ENCODE data around the gene MAPK11. TPM values are rescaled to one million over a fixed set of nuclear protein-coding genes. Genes with fewer than 3 reads are reported as not detected.

MAPK11 gene
- total and polyA plus RNA-seq, 10 of the 15 experiments (the other 5 are each of a cell fraction or from before 2014, with no cell fraction given), result 0.05 to 12.8 (median 3.7) TPM

DNA sequence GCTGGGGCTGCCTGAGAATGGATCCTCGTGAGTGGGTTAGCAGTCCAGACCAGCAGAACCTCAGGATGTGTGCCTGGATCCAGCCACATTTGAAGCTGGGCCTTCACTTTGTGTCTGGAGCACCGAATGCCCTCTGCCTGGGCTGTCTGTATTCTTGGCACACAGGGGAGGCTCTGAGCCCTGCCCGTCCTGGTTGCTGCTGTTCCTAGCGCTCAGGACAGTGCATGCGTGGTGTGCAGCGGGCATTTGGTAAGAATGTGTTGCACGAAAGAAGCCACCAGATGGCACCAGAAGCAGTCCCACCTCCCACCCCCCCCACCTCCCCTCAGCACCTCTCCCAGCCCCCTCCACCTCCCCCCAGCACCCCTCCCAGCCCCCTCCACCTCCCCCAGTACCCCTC, 4.1 kb upstream of the MAPK11 start:
- Histone ChIP-seq H3K27me3 (replicated peaks in 1 of 2; ENCODE audit: control insufficient read depth in 2 of 2, insufficient read depth in 2 of 2, low read length in 1 of 2) (no peaks in the 10 kb centered on the region), H3K9me3 (replicated peaks; ENCODE audit: control insufficient read depth, insufficient read depth, low read length) (no peaks in the 10 kb centered on the region), H3K4me2 (ENCODE audit: control insufficient read depth, insufficient read depth) (no peak overlapping the region), H3K9ac (ENCODE audit: control insufficient read depth, insufficient read depth, low read length) (no peak overlapping the region), H3K36me3 (ENCODE audit: control insufficient read depth in 2 of 2, insufficient read depth in 2 of 2, low read length in 1 of 2) (peaks cover 0 to 25% of the 10 kb centered on the region in 2 experiments; a peak in 3 of 4 replicates), H3K4me1 (ENCODE audit: control insufficient read depth, insufficient read depth, low read length) (peaks cover 10% of the 10 kb centered on the region), H3K27ac (ENCODE audit: control insufficient read depth, insufficient read depth) (no peak overlapping the region), H2AFZ (ENCODE audit: control insufficient read depth, low read depth, low read length) (no peak overlapping the region), H4K20me1 (ENCODE audit: control insufficient read depth, insufficient read depth) (no peaks in the 10 kb centered on the region), H3K4me3 (no peak overlapping the region), H3K79me2 (ENCODE audit: control insufficient read depth, insufficient read depth, low read length) (no peaks in the 10 kb centered on the region)
- FAIRE-seq (no peak), ATAC-seq (peak; percentile 29), DNase-seq (ENCODE audit: low read depth, low spot score) (no peak)
- ChIA-PET RAD21 (ENCODE audit: unreplicated experiment) (interaction anchor here (1.6 kb wide), 1 partner anchor 347 kb away, joined by 3 read pairs; no protein-coding TSS in a partner anchor), POLR2A (no interaction called here), SMC1A (ENCODE audit: uncharacterized antibody, unreplicated experiment) (no interaction called here), CTCF (interaction anchor here (1.2 to 1.3 kb wide), 2 partner anchors 52 to 346 kb away, joined by 3 to 4 read pairs; no protein-coding TSS in a partner anchor)
- in situ Hi-C loops (cut with MboI) (no loop called here), intact Hi-C loops (cut with micrococcal nuclease; ENCODE audit: unreplicated experiment) (no loop called here)
- WGBS (ENCODE audit: insufficient coverage, insufficient replicate concordance, low lambda C conversion rate, missing lambda C conversion rate), result 42% methylated on average over 6 of the region's 7 CpGs
- no TSS peak for BruUV-seq (replicated peaks)
- TF ChIP-seq NFXL1 (IDR thresholded peaks at IDR 0.05; ENCODE audit: borderline replicate concordance) (no peak), STAT3 (IDR thresholded peaks at IDR 0.05; ENCODE audit: low read depth, low read length) (no peak), ZBTB4 (CRISPR knock-in tag; IDR thresholded peaks at IDR 0.05) (no peak), POU2F2 (IDR thresholded peaks at IDR 0.05; ENCODE audit: borderline replicate concordance, low read depth, low read length) (0 out of 3 replicates have a peak, but pooled peaks have one; percentile 16), REST (IDR thresholded peaks at IDR 0.05; ENCODE audit: low read depth, low read length) (no peak), POLR2A (IDR thresholded peaks at IDR 0.05; ENCODE audit: low read depth, low read length) (no peak), PML (IDR thresholded peaks at IDR 0.05; ENCODE audit: low read length) (no peak), SUPT20H (IDR thresholded peaks at IDR 0.05; ENCODE audit: borderline replicate concordance, control insufficient read depth, low read depth, low read length) (no peak), HCFC1 (IDR thresholded peaks at IDR 0.05; ENCODE audit: low read length) (no peak), SREBF1 (IDR thresholded peaks at IDR 0.05; ENCODE audit: low read length) (no peak), TARDBP (IDR thresholded peaks at IDR 0.05; ENCODE audit: borderline replicate concordance) (no peak), HDAC2 (IDR thresholded peaks at IDR 0.05) (no peak), FOXK2 (IDR thresholded peaks at IDR 0.05) (no peak), ZNF207 (IDR thresholded peaks at IDR 0.05; ENCODE audit: borderline replicate concordance) (no peak)
- TF ChIP-seq, protein P1, sequence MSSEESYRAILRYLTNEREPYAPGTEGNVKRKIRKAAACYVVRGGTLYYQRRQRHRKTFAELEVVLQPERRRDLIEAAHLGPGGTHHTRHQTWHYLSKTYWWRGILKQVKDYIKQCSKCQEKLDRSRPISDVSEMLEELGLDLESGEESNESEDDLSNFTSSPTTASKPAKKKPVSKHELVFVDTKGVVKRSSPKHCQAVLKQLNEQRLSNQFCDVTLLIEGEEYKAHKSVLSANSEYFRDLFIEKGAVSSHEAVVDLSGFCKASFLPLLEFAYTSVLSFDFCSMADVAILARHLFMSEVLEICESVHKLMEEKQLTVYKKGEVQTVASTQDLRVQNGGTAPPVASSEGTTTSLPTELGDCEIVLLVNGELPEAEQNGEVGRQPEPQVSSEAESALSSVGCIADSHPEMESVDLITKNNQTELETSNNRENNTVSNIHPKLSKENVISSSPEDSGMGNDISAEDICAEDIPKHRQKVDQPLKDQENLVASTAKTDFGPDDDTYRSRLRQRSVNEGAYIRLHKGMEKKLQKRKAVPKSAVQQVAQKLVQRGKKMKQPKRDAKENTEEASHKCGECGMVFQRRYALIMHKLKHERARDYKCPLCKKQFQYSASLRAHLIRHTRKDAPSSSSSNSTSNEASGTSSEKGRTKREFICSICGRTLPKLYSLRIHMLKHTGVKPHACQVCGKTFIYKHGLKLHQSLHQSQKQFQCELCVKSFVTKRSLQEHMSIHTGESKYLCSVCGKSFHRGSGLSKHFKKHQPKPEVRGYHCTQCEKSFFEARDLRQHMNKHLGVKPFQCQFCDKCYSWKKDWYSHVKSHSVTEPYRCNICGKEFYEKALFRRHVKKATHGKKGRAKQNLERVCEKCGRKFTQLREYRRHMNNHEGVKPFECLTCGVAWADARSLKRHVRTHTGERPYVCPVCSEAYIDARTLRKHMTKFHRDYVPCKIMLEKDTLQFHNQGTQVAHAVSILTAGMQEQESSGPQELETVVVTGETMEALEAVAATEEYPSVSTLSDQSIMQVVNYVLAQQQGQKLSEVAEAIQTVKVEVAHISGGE (CRISPR knock-in tag; IDR thresholded peaks at IDR 0.05), result no peak

All from GM12878 (cell line).